HEK293 (cell line): ENCODE measurements around the gene SRP9.

Experiments used
- CTCF ChIA-PET: fragments of 350-600 bp; formaldehyde crosslinking; extraction: SDS; loops from one replicate; lab custom pipeline; 2021; ENCODE audit warnings: antibody characterized with exemption; lab: Yijun Ruan, JAX
- POLR2A ChIA-PET: fragments of 300-600 bp; formaldehyde crosslinking; extraction: SDS; loops from one replicate; lab custom pipeline; 2020; ENCODE audit warnings: antibody characterized with exemption, inconsistent platforms; lab: Yijun Ruan, JAX
- H3K27ac ChIP-seq: fragments of 200-500 bp; sonication (Bioruptor generic); 2 replicates; pipeline ENCODE4 v1.5.1; 2014; ENCODE audit warnings: low read depth, low read length, control low read depth, inconsistent platforms; ENCODE audit errors: extremely low read depth
- H3K36me3 ChIP-seq, 2 experiments: fragments of 200-500 bp in 1 of 2; sonication (Bioruptor generic) in 1 of 2; 1 replicate in 1 of 2; 2 replicates in 1 of 2; pipeline ENCODE4 v1.5.1; 2014 to 2017; ENCODE audit warnings: inconsistent platforms in 2 of 2, low read length in 2 of 2; ENCODE audit not compliant: control insufficient read depth in 2 of 2, insufficient read depth in 1 of 2
- H3K4me1 ChIP-seq: fragments of 200-500 bp; sonication (Bioruptor generic); 2 replicates; pipeline ENCODE4 v1.5.1; 2014; ENCODE audit warnings: mild to moderate bottlenecking, low read length, inconsistent platforms; ENCODE audit not compliant: control insufficient read depth, insufficient read depth
- H3K4me3 ChIP-seq: 2 replicates; pipeline ENCODE4 v1.5.1; 2011; ENCODE audit warnings: low read depth, mild to moderate bottlenecking, control low read depth, low read length, moderate library complexity
- H3K9me3 ChIP-seq: fragments of 200-500 bp; sonication (Bioruptor generic); 2 replicates; pipeline ENCODE4 v1.5.1; 2014; ENCODE audit warnings: low read depth, low read length, inconsistent platforms; ENCODE audit not compliant: control insufficient read depth, insufficient read depth
- GLIS1 ChIP-seq: fragments of 450-650 bp; formaldehyde crosslinking; IDR thresholded peaks from 2 replicates; pipeline ENCODE4 v1.5.1; 2016; ENCODE audit warnings: missing biosample characterization, missing genetic modification characterization
- SCRT1 ChIP-seq: fragments of 450-650 bp; formaldehyde crosslinking; IDR thresholded peaks from 2 replicates; pipeline ENCODE4 v1.5.1; 2016; ENCODE audit warnings: missing biosample characterization, missing genetic modification characterization, borderline replicate concordance
- ZFHX2 ChIP-seq: fragments of 450-650 bp; formaldehyde crosslinking; conservative IDR thresholded peaks from 2 replicates; pipeline ENCODE4 v1.5.1; 2016; ENCODE audit warnings: missing biosample characterization, missing genetic modification characterization
- ZFP41 ChIP-seq: fragments of 450-650 bp; formaldehyde crosslinking; IDR thresholded peaks from 2 replicates; pipeline ENCODE4 v1.5.1; 2016; ENCODE audit warnings: missing biosample characterization, missing genetic modification characterization, borderline replicate concordance
- ZNF112 ChIP-seq: fragments of 450-650 bp; formaldehyde crosslinking; IDR thresholded peaks from 2 replicates; pipeline ENCODE4 v1.5.0; 2017; ENCODE audit warnings: missing biosample characterization, missing genetic modification characterization
- ZNF132 ChIP-seq: fragments of 450-650 bp; formaldehyde crosslinking; IDR thresholded peaks from 2 replicates; pipeline ENCODE4 v1.5.1; 2017; ENCODE audit warnings: missing biosample characterization, missing genetic modification characterization, borderline replicate concordance
- ZNF133 ChIP-seq: fragments of 450-650 bp; formaldehyde crosslinking; IDR thresholded peaks from 2 replicates; pipeline ENCODE4 v1.5.1; 2016; ENCODE audit warnings: missing biosample characterization, missing genetic modification characterization
- ZNF140 ChIP-seq: fragments of 450-650 bp; formaldehyde crosslinking; IDR thresholded peaks from 2 replicates; pipeline ENCODE4 v1.5.1; 2016; ENCODE audit warnings: missing biosample characterization, missing genetic modification characterization
- ZNF175 ChIP-seq: fragments of 450-650 bp; formaldehyde crosslinking; IDR thresholded peaks from 2 replicates; pipeline ENCODE4 v1.5.1; 2016; ENCODE audit warnings: missing biosample characterization, missing genetic modification characterization
- ZNF19 ChIP-seq: fragments of 450-650 bp; formaldehyde crosslinking; IDR thresholded peaks from 2 replicates; pipeline ENCODE4; 2016; ENCODE audit warnings: missing biosample characterization, missing genetic modification characterization, low read depth
- ZNF214 ChIP-seq: fragments of 450-650 bp; formaldehyde crosslinking; IDR thresholded peaks from 2 replicates; pipeline ENCODE4 v1.5.1; 2017; ENCODE audit warnings: missing biosample characterization, mild to moderate bottlenecking, missing genetic modification characterization, borderline replicate concordance
- ZNF292 ChIP-seq: fragments of 450-650 bp; formaldehyde crosslinking; IDR thresholded peaks from 2 replicates; pipeline ENCODE4 v1.5.1; 2016; ENCODE audit warnings: low read depth, missing biosample characterization, missing genetic modification characterization, borderline replicate concordance
- ZNF311 ChIP-seq: fragments of 450-650 bp; formaldehyde crosslinking; IDR thresholded peaks from 2 replicates; pipeline ENCODE4 v1.5.1; 2017; ENCODE audit warnings: missing biosample characterization, missing genetic modification characterization, borderline replicate concordance
- ZNF350 ChIP-seq: fragments of 450-650 bp; formaldehyde crosslinking; IDR thresholded peaks from 2 replicates; pipeline ENCODE4 v1.5.0; 2017; ENCODE audit warnings: missing biosample characterization, mild to moderate bottlenecking, missing genetic modification characterization
- ZNF37A ChIP-seq: fragments of 450-650 bp; IDR thresholded peaks from 2 replicates; pipeline ENCODE4 v1.5.1; 2018; ENCODE audit warnings: missing biosample characterization, missing genetic modification characterization
- ZNF404 ChIP-seq: fragments of 450-650 bp; formaldehyde crosslinking; IDR thresholded peaks from 2 replicates; pipeline ENCODE4 v1.5.1; 2017; ENCODE audit warnings: missing biosample characterization, missing genetic modification characterization
- ZNF473 ChIP-seq: fragments of 450-650 bp; formaldehyde crosslinking; IDR thresholded peaks from 2 replicates; pipeline ENCODE4 v1.5.1; 2017; ENCODE audit warnings: missing biosample characterization, missing genetic modification characterization
- ZNF548 ChIP-seq: fragments of 450-650 bp; formaldehyde crosslinking; IDR thresholded peaks from 2 replicates; pipeline ENCODE4 v1.5.1; 2016; ENCODE audit warnings: missing biosample characterization, missing genetic modification characterization
- ZNF558 ChIP-seq: fragments of 450-650 bp; formaldehyde crosslinking; IDR thresholded peaks from 2 replicates; pipeline ENCODE4 v1.5.1; 2016; ENCODE audit warnings: missing biosample characterization, missing genetic modification characterization
- ZNF600 ChIP-seq: fragments of 450-650 bp; formaldehyde crosslinking; IDR thresholded peaks from 2 replicates; pipeline ENCODE4 v1.5.1; 2016; ENCODE audit warnings: missing biosample characterization, missing genetic modification characterization
- ZNF785 ChIP-seq: fragments of 450-650 bp; formaldehyde crosslinking; IDR thresholded peaks from 2 replicates; pipeline ENCODE4 v1.5.1; 2016; ENCODE audit warnings: missing biosample characterization, missing genetic modification characterization
- ZNF837 ChIP-seq: fragments of 450-650 bp; formaldehyde crosslinking; IDR thresholded peaks from 2 replicates; pipeline ENCODE4 v1.5.1; 2016; ENCODE audit warnings: missing biosample characterization, missing genetic modification characterization
- ZSCAN23 ChIP-seq: fragments of 450-650 bp; formaldehyde crosslinking; IDR thresholded peaks from 2 replicates; pipeline ENCODE4 v1.5.1; 2016; ENCODE audit warnings: missing biosample characterization, missing genetic modification characterization
- TF ChIP-seq, protein P1 (sequence below): fragments of 450-650 bp; IDR thresholded peaks from 2 replicates; pipeline ENCODE4 v1.5.1; 2018; ENCODE audit warnings: missing biosample characterization, missing genetic modification characterization
- TF ChIP-seq, protein P2 (sequence below): fragments of 450-650 bp; formaldehyde crosslinking; IDR thresholded peaks from 2 replicates; pipeline ENCODE4 v1.5.1; 2016; ENCODE audit warnings: missing biosample characterization, missing genetic modification characterization, borderline replicate concordance
- TF ChIP-seq, protein P3 (sequence below): fragments of 450-650 bp; formaldehyde crosslinking; IDR thresholded peaks from 2 replicates; pipeline ENCODE4 v1.5.1; 2016; ENCODE audit warnings: missing biosample characterization, missing genetic modification characterization
- TF ChIP-seq, protein P4 (sequence below): fragments of 450-650 bp; formaldehyde crosslinking; IDR thresholded peaks from 2 replicates; pipeline ENCODE4 v1.5.1; 2017; ENCODE audit warnings: missing biosample characterization, missing genetic modification characterization
- TF ChIP-seq, protein P5 (sequence below): fragments of 450-650 bp; formaldehyde crosslinking; IDR thresholded peaks from 2 replicates; pipeline ENCODE4 v1.5.1; 2016; ENCODE audit warnings: missing biosample characterization, missing genetic modification characterization

The SRP9 gene

DNA sequence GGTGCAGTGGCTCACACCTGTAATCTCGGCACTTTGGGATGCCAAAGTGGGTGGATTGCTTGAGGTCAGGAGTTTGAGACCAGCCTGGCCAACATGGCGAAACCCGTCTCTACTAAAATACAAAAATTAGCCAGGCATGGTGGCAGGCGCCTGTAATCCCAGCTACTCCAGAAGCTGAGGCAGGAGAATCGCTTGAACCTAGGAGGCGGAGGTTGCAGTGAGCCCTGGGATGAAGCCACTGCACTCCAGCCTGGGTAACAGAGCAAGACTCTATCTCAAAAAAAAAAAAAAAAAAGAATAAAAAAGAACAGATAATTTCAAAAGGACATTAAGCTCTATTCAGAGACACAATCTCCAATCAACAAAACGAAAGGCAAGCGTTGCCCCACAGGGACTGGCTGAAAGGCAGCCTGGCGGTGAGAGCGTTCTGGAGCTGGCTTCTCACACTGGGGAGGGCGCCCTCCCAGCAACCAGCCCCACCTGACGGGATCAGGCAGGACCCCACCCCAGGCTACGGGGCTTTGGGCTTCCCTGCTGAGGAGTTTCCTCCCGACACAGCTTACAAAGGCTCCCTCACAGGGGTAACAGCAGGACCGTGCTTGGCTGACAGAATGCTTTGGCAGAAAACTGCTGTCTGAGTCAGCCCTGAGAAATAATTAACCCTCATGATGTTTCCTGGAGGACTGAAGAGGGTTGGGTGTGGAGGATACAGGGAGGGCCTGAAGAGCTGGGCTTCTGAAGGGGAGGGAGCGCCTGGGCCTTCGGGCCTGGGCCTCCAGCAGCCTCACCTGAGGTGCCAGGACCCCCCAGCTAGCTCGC is 31.1 kb upstream of the SRP9 start:
- no peaks in the 10 kb centered on the region for H3K36me3 ChIP-seq
- H3K4me3 ChIP-seq = peak overlapping the region; percentile 3
- CTCF ChIA-PET = interaction anchor here (0.6 to 3.2 kb wide), 13 partner anchors 10 to 371 kb away, joined by 3 to 13 read pairs (median 4); partner anchors contain the start of gene SRP9
- no peaks in the 10 kb centered on the region for H3K9me3 ChIP-seq
- H3K27ac ChIP-seq = peak overlapping the region; percentile 35
- POLR2A ChIA-PET = interaction anchor here (0.5 to 2.0 kb wide), 14 partner anchors 8 to 98 kb away, joined by 3 to 27 read pairs (median 4); partner anchors contain the start of genes ENAH and SRP9
- no peaks in the 10 kb centered on the region for H3K4me1 ChIP-seq
- TF ChIP-seq, protein P1, sequence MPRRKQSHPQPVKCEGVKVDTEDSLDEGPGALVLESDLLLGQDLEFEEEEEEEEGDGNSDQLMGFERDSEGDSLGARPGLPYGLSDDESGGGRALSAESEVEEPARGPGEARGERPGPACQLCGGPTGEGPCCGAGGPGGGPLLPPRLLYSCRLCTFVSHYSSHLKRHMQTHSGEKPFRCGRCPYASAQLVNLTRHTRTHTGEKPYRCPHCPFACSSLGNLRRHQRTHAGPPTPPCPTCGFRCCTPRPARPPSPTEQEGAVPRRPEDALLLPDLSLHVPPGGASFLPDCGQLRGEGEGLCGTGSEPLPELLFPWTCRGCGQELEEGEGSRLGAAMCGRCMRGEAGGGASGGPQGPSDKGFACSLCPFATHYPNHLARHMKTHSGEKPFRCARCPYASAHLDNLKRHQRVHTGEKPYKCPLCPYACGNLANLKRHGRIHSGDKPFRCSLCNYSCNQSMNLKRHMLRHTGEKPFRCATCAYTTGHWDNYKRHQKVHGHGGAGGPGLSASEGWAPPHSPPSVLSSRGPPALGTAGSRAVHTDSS (tag by site-specific recombination) = no peak
- TF ChIP-seq ZNF132 = no peak
- no peak for TF ChIP-seq ZNF785
- no peak for TF ChIP-seq ZSCAN23
- no peak for TF ChIP-seq ZNF37A (tag by site-specific recombination)
- no peak for TF ChIP-seq ZNF837 (tag by site-specific recombination)
- no peak for TF ChIP-seq ZNF292 (tag by site-specific recombination)
- TF ChIP-seq, protein P2, sequence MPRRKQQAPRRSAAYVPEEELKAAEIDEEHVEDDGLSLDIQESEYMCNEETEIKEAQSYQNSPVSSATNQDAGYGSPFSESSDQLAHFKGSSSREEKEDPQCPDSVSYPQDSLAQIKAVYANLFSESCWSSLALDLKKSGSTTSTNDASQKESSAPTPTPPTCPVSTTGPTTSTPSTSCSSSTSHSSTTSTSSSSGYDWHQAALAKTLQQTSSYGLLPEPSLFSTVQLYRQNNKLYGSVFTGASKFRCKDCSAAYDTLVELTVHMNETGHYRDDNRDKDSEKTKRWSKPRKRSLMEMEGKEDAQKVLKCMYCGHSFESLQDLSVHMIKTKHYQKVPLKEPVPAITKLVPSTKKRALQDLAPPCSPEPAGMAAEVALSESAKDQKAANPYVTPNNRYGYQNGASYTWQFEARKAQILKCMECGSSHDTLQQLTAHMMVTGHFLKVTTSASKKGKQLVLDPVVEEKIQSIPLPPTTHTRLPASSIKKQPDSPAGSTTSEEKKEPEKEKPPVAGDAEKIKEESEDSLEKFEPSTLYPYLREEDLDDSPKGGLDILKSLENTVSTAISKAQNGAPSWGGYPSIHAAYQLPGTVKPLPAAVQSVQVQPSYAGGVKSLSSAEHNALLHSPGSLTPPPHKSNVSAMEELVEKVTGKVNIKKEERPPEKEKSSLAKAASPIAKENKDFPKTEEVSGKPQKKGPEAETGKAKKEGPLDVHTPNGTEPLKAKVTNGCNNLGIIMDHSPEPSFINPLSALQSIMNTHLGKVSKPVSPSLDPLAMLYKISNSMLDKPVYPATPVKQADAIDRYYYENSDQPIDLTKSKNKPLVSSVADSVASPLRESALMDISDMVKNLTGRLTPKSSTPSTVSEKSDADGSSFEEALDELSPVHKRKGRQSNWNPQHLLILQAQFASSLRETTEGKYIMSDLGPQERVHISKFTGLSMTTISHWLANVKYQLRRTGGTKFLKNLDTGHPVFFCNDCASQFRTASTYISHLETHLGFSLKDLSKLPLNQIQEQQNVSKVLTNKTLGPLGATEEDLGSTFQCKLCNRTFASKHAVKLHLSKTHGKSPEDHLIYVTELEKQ (tag by site-specific recombination) = no peak
- TF ChIP-seq, protein P3, sequence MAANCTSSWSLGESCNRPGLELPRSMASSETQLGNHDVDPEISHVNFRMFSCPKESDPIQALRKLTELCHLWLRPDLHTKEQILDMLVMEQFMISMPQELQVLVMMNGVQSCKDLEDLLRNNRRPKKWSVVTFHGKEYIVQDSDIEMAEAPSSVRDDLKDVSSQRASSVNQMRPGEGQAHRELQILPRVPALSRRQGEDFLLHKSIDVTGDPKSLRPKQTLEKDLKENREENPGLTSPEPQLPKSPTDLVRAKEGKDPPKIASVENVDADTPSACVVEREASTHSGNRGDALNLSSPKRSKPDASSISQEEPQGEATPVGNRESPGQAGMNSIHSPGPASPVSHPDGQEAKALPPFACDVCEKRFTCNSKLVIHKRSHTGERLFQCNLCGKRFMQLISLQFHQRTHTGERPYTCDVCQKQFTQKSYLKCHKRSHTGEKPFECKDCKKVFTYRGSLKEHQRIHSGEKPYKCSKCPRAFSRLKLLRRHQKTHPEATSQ (tag by site-specific recombination) = no peak
- TF ChIP-seq ZNF214 = no peak
- no peak for TF ChIP-seq ZNF558 (tag by site-specific recombination)
- TF ChIP-seq ZNF133 = no peak
- TF ChIP-seq ZFHX2 (tag by site-specific recombination) = 0 out of 2 replicates have a peak, but pooled peaks have one; percentile 5
- no peak for TF ChIP-seq ZNF548 (tag by site-specific recombination)
- TF ChIP-seq ZNF600 (tag by site-specific recombination) = peak; percentile 100
- TF ChIP-seq ZNF350 (tag by site-specific recombination) = no peak
- TF ChIP-seq ZNF112 = no peak
- TF ChIP-seq ZNF19 (tag by site-specific recombination) = no peak
- no peak for TF ChIP-seq ZFP41 (tag by site-specific recombination)
- no peak for TF ChIP-seq ZNF140 (tag by site-specific recombination)
- TF ChIP-seq SCRT1 (tag by site-specific recombination) = no peak
- peak; percentile 100 for TF ChIP-seq GLIS1
- no peak for TF ChIP-seq ZNF175 (tag by site-specific recombination)
- TF ChIP-seq, protein P4, sequence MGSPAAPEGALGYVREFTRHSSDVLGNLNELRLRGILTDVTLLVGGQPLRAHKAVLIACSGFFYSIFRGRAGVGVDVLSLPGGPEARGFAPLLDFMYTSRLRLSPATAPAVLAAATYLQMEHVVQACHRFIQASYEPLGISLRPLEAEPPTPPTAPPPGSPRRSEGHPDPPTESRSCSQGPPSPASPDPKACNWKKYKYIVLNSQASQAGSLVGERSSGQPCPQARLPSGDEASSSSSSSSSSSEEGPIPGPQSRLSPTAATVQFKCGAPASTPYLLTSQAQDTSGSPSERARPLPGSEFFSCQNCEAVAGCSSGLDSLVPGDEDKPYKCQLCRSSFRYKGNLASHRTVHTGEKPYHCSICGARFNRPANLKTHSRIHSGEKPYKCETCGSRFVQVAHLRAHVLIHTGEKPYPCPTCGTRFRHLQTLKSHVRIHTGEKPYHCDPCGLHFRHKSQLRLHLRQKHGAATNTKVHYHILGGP = no peak
- TF ChIP-seq ZNF311 (tag by site-specific recombination) = no peak
- TF ChIP-seq, protein P5, sequence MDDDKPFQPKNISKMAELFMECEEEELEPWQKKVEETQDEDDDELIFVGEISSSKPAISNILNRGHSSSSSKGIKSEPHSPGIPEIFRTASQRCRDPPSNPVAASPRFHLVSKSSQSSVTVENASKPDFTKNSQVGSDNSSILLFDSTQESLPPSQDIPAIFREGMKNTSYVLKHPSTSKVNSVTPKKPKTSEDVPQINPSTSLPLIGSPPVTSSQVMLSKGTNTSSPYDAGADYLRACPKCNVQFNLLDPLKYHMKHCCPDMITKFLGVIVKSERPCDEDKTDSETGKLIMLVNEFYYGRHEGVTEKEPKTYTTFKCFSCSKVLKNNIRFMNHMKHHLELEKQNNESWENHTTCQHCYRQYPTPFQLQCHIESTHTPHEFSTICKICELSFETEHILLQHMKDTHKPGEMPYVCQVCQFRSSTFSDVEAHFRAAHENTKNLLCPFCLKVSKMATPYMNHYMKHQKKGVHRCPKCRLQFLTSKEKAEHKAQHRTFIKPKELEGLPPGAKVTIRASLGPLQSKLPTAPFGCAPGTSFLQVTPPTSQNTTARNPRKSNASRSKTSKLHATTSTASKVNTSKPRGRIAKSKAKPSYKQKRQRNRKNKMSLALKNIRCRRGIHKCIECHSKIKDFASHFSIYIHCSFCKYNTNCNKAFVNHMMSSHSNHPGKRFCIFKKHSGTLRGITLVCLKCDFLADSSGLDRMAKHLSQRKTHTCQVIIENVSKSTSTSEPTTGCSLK (tag by site-specific recombination) = no peak
- TF ChIP-seq ZNF473 (tag by site-specific recombination) = no peak
- no peak for TF ChIP-seq ZNF404 (tag by site-specific recombination)
